ENCODE results near the gene CCR4.

DNA sequence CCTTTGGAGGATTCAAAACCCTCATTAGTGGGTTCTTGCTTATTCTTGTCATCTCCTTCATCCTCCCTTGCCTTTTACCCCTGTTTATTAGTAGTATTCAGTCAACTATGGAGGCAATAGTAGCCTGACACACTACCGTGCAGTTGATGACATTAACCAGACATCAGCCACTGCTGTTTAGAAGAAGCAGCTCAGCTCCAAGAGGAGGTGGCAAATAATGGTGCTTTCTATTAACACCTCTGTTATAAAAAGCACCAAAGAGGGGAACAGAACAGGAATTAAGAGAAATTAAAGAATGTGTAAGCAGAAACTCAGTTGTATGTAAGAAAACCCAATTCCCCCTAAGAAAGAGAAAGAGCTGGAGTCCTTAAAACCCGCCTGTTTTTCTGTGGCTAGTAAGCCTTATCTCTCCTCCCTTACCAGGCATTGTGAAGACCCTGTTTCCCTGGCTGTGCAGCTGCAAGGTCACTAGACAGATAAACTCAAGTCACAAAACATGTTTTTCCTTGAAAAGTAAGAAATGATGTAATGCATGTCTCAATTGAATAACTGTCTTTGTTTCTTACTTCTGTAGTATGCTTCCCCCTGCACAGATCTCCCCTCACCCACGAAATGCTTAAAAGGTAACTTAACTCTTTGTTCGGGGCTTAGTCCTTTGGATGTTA, 21.2 kb downstream of the CCR4 start:
- TF ChIP-seq CTCF (optimal IDR thresholded peaks at IDR 0.05 in 1 of 3, IDR thresholded peaks at IDR 0.05 in 1 of 3, conservative IDR thresholded peaks at IDR 0.05 in 1 of 3; ENCODE audit: extremely low read depth in 1 of 3, insufficient read depth in 2 of 3, low read length in 3 of 3) (no peak), EZH2 (IDR thresholded peaks at IDR 0.05; ENCODE audit: low read length) (no peak)

Measured in keratinocyte (primary cell).